Mesenchymal stem cell (in vitro differentiated cells and primary cell): ENCODE measurements around the gene BCAP29.

ENCODE experiments used
- DNase-seq: peaks from one replicate; pipeline ENCODE4 v3.0.0-alpha.2; 2013
- H2AFZ ChIP-seq: one replicate; pipeline ENCODE4 v1.6.1; 2013; ENCODE audit warnings: low read depth, mild to moderate bottlenecking, control low read depth, inconsistent platforms, low read length, moderate library complexity
- H2AK5ac ChIP-seq: 2 replicates; pipeline ENCODE4 v1.6.1; 2013; ENCODE audit warnings: low read length, moderate library complexity, mild to moderate bottlenecking, inconsistent platforms; ENCODE audit not compliant: severe bottlenecking
- H2BK120ac ChIP-seq: one replicate; pipeline ENCODE4 v1.6.1; 2013; ENCODE audit warnings: low read depth, mild to moderate bottlenecking, inconsistent platforms, low read length, moderate library complexity
- H2BK12ac ChIP-seq, 2 experiments: one replicate each; pipeline ENCODE4 v1.6.1; 2013; ENCODE audit warnings: inconsistent platforms in 2 of 2, low read length in 2 of 2, mild to moderate bottlenecking in 2 of 2, moderate library complexity in 2 of 2, control low read depth in 1 of 2
- H2BK15ac ChIP-seq: one replicate; pipeline ENCODE4 v1.6.1; 2013; ENCODE audit warnings: mild to moderate bottlenecking, low read depth, inconsistent platforms; ENCODE audit not compliant: poor library complexity, severe bottlenecking
- H2BK5ac ChIP-seq: 2 replicates; pipeline ENCODE4 v1.6.1; 2013; ENCODE audit warnings: low read depth, mild to moderate bottlenecking, low read length, control low read depth, inconsistent platforms; ENCODE audit not compliant: poor library complexity, severe bottlenecking
- H3K14ac ChIP-seq, 2 experiments: one replicate each; pipeline ENCODE4 v1.6.1; 2013; ENCODE audit warnings: inconsistent platforms in 2 of 2, low read length in 2 of 2, control low read depth in 1 of 2, mild to moderate bottlenecking in 1 of 2, moderate library complexity in 1 of 2
- H3K18ac ChIP-seq, 2 experiments: one replicate each; pipeline ENCODE4 v1.6.1; 2013; ENCODE audit warnings: inconsistent platforms in 2 of 2, low read length in 2 of 2, control low read depth in 1 of 2, low read depth in 1 of 2, mild to moderate bottlenecking in 1 of 2
- H3K23ac ChIP-seq, 2 experiments: one replicate each; pipeline ENCODE4 v1.6.1; 2013; ENCODE audit warnings: inconsistent platforms in 2 of 2, low read length in 2 of 2, mild to moderate bottlenecking in 2 of 2, moderate library complexity in 2 of 2, control low read depth in 1 of 2
- H3K27ac ChIP-seq: 2 replicates; pipeline ENCODE4 v1.5.1; 2013; ENCODE audit warnings: mild to moderate bottlenecking, moderate library complexity, low read length, control low read depth, inconsistent platforms; ENCODE audit not compliant: poor library complexity, severe bottlenecking
- H3K27me3 ChIP-seq, 2 experiments: 2 replicates each; pipeline versions ENCODE4 v1.6.1 to v1.7.0; 2013; ENCODE audit warnings: low read length in 2 of 2, mild to moderate bottlenecking in 2 of 2, moderate library complexity in 2 of 2, control low read depth in 1 of 2, inconsistent platforms in 1 of 2; ENCODE audit not compliant: control insufficient read depth in 1 of 2, insufficient read depth in 1 of 2
- H3K36me3 ChIP-seq, 2 experiments: 2 replicates each; pipeline versions ENCODE4 v1.6.1 to v1.7.0; 2013; ENCODE audit warnings: low read length in 2 of 2, control low read depth in 1 of 2, inconsistent platforms in 1 of 2, low read depth in 1 of 2, mild to moderate bottlenecking in 1 of 2; ENCODE audit not compliant: insufficient read depth in 2 of 2, control insufficient read depth in 1 of 2
- H3K4ac ChIP-seq, 2 experiments: one replicate each; pipeline ENCODE4 v1.6.1; 2013; ENCODE audit warnings: inconsistent platforms in 2 of 2, low read length in 2 of 2, mild to moderate bottlenecking in 2 of 2, moderate library complexity in 2 of 2, control low read depth in 1 of 2, low read depth in 1 of 2
- H3K4me1 ChIP-seq: 2 replicates; pipeline ENCODE4 v1.6.1; 2013; ENCODE audit warnings: low read depth, low read length, control low read depth; ENCODE audit not compliant: control insufficient read depth, insufficient read depth
- H3K4me2 ChIP-seq: 2 replicates; pipeline ENCODE4 v1.6.1; 2013; ENCODE audit warnings: low read length, mild to moderate bottlenecking, inconsistent platforms; ENCODE audit not compliant: poor library complexity, severe bottlenecking
- H3K4me3 ChIP-seq, 2 experiments: 2 replicates each; pipeline versions ENCODE4 v1.5.1 to v1.7.0; 2013; ENCODE audit warnings: low read length in 2 of 2, mild to moderate bottlenecking in 2 of 2, control low read depth in 1 of 2, low read depth in 1 of 2; ENCODE audit not compliant: insufficient read depth in 1 of 2
- H3K79me1 ChIP-seq: replicated peaks from 2 replicates; pipeline ENCODE4 v1.6.1; 2013; ENCODE audit warnings: mild to moderate bottlenecking, control low read depth, low read length, inconsistent platforms; ENCODE audit not compliant: poor library complexity, severe bottlenecking
- H3K9ac ChIP-seq: 2 replicates; pipeline ENCODE4 v1.7.0; 2013; ENCODE audit warnings: mild to moderate bottlenecking, low read length, moderate library complexity
- H3K9me3 ChIP-seq: 2 replicates; pipeline ENCODE4 v1.7.0; 2013; ENCODE audit warnings: mild to moderate bottlenecking, low read length; ENCODE audit not compliant: control insufficient read depth
- H4K8ac ChIP-seq: one replicate; pipeline ENCODE4 v1.6.1; 2013; ENCODE audit warnings: inconsistent platforms, mild to moderate bottlenecking, low read length, moderate library complexity
- H4K91ac ChIP-seq: one replicate; pipeline ENCODE4 v1.6.1; 2013; ENCODE audit warnings: mild to moderate bottlenecking, low read length, inconsistent platforms
- WGBS: methylation state at CpG from one replicate; pipeline ENCODE4 v1.1.7; 2013; ENCODE audit warnings: mixed read lengths; 5-methylcytosine and 5-hydroxymethylcytosine counted together

Gene BCAP29

GRCh38 chr7:107555893-107556292 is 24.2 kb upstream of the BCAP29 start:
- H3K27ac ChIP-seq: no peak overlapping the region
- H2BK12ac ChIP-seq: no peak overlapping the region
- H3K14ac ChIP-seq: no peak overlapping the region
- H3K4me3 ChIP-seq: no peak overlapping the region
- H2BK5ac ChIP-seq: no peak overlapping the region
- no peaks in the 10 kb centered on the region for H3K4me1 ChIP-seq
- H4K91ac ChIP-seq: no peak overlapping the region
- H2AFZ ChIP-seq: no peak overlapping the region
- H3K27me3 ChIP-seq: no peaks in the 10 kb centered on the region
- peaks cover 18% of the 10 kb centered on the region for H3K79me1 ChIP-seq
- H3K4me2 ChIP-seq: no peak overlapping the region
- WGBS: 96% methylated on average over 2 of the region's 3 CpGs
- no peak for DNase-seq
- no peak overlapping the region for H2BK15ac ChIP-seq
- H2BK120ac ChIP-seq: no peak overlapping the region
- peaks cover 2 to 57% of the 10 kb centered on the region in 2 experiments for H3K36me3 ChIP-seq
- H4K8ac ChIP-seq: no peak overlapping the region
- no peak overlapping the region for H3K23ac ChIP-seq
- H3K9ac ChIP-seq: no peak overlapping the region
- H3K4ac ChIP-seq: no peak overlapping the region
- H3K9me3 ChIP-seq: no peaks in the 10 kb centered on the region
- no peak overlapping the region for H3K18ac ChIP-seq
- no peak overlapping the region for H2AK5ac ChIP-seq

GRCh38 chr7:107559864-107560263 is 20.2 kb upstream of the BCAP29 start:
- peak; percentile 55 for DNase-seq
- no peaks in the 10 kb centered on the region for H3K9me3 ChIP-seq
- WGBS: 4% methylated on average over 1 of the region's 2 CpGs

GRCh38 chr7:107560898-107561516 is 19.0 kb upstream of the BCAP29 start:
- Histone ChIP-seq H2BK12ac (no peak overlapping the region), H3K9ac (peak overlapping the region; percentile 7), H2AFZ (no peak overlapping the region), H3K4ac (no peak overlapping the region), H3K14ac (no peak overlapping the region), H3K4me2 (no peak overlapping the region), H3K27ac (no peak overlapping the region), H3K23ac (no peak overlapping the region), H2BK120ac (no peak overlapping the region), H3K27me3 (no peaks in the 10 kb centered on the region), H4K91ac (no peak overlapping the region), H3K4me3 (peak overlapping the region in 1 of 2 experiments; percentile 6), H2AK5ac (no peak overlapping the region), H3K79me1 (peaks cover 12% of the 10 kb centered on the region), H3K36me3 (peaks cover 0 to 19% of the 10 kb centered on the region in 2 experiments), H3K9me3 (no peaks in the 10 kb centered on the region), H2BK5ac (no peak overlapping the region), H4K8ac (no peak overlapping the region), H2BK15ac (no peak overlapping the region), H3K18ac (no peak overlapping the region), H3K4me1 (peaks cover 3% of the 10 kb centered on the region)
- DNase-seq: no peak
- WGBS: 86% methylated on average over 5 of the region's 6 CpGs

More at GRCh38 chr7:107559864-107560263, 20.2 kb upstream of the BCAP29 start:
- H3K79me1 ChIP-seq: peaks cover 10% of the 10 kb centered on the region
- no peak overlapping the region for H3K18ac ChIP-seq
- no peak overlapping the region for H2AFZ ChIP-seq
- H2BK5ac ChIP-seq: no peak overlapping the region
- no peaks in the 10 kb centered on the region for H3K27me3 ChIP-seq
- peak overlapping the region; percentile 18 for H3K9ac ChIP-seq
- H3K4me1 ChIP-seq: no peaks in the 10 kb centered on the region
- no peak overlapping the region for H3K4me2 ChIP-seq
- H2BK15ac ChIP-seq: no peak overlapping the region
- no peak overlapping the region for H4K8ac ChIP-seq
- no peak overlapping the region for H2BK12ac ChIP-seq
- no peak overlapping the region for H4K91ac ChIP-seq
- H3K27ac ChIP-seq: no peak overlapping the region
- no peak overlapping the region for H3K4me3 ChIP-seq
- no peak overlapping the region for H2AK5ac ChIP-seq
- no peak overlapping the region for H3K14ac ChIP-seq
- H2BK120ac ChIP-seq: no peak overlapping the region
- H3K23ac ChIP-seq: no peak overlapping the region
- H3K4ac ChIP-seq: no peak overlapping the region
- H3K36me3 ChIP-seq: peaks cover 2 to 30% of the 10 kb centered on the region in 2 experiments

- no peak overlapping the region for H2BK5ac ChIP-seq
- H3K79me1 ChIP-seq: peaks cover 9% of the 10 kb centered on the region
- H2BK120ac ChIP-seq: no peak overlapping the region
- H3K4me3 ChIP-seq: peak overlapping the region; percentile 94 to 96
- H3K4me2 ChIP-seq: peak overlapping the region; percentile 31
- H3K14ac ChIP-seq: no peak overlapping the region
- H3K27me3 ChIP-seq: no peaks in the 10 kb centered on the region
- H3K4ac ChIP-seq: peak overlapping the region in 1 of 2 experiments; percentile 46
- no peak overlapping the region for H3K18ac ChIP-seq
- WGBS: under 1% methylated on average over 18 of the region's 21 CpGs
- H3K9ac ChIP-seq: peak overlapping the region; percentile 97
- H4K91ac ChIP-seq: peak overlapping the region; percentile 87
- H4K8ac ChIP-seq: peak overlapping the region; percentile 91
- no peak overlapping the region for H2BK12ac ChIP-seq
- H3K23ac ChIP-seq: no peak overlapping the region
- H2BK15ac ChIP-seq: no peak overlapping the region
- DNase-seq: no peak
- no peak overlapping the region for H3K27ac ChIP-seq
- H3K36me3 ChIP-seq: peaks cover 0 to 7% of the 10 kb centered on the region in 2 experiments
- no peaks in the 10 kb centered on the region for H3K9me3 ChIP-seq
- H2AFZ ChIP-seq: peak overlapping the region; percentile 10
- no peak overlapping the region for H2AK5ac ChIP-seq
- peaks cover 3% of the 10 kb centered on the region for H3K4me1 ChIP-seq
Measured at GRCh38 chr7:107563081-107563774, 16.8 kb upstream of the BCAP29 start.
